Left renal pelvis (tissue), 4 donors: ENCODE results near the gene RNU4-1. TPM values are rescaled to one million over a fixed set of nuclear protein-coding genes. Genes with fewer than 3 reads are reported as not detected.
"Not testable (repeated sequence)": the region's sequence is repeated elsewhere in the genome, so short reads cannot be mapped to it uniquely, and the experiment has no call there.

Source experiments
- DNase-seq, 4 donors: peaks; one replicate each; pipeline ENCODE4 v3.0.0-alpha.2; 2013; ENCODE audit warnings: low read depth in 4 of 4, low spot score in 3 of 4
- polyA plus RNA-seq, 4 donors: library from polyadenylated mRNA; unstranded; fragments of 120-200 nt; gene quantifications; one replicate each; pipeline ENCODE4 v1.2.1, GENCODE V29; 2013; ENCODE audit not compliant: insufficient read length in 4 of 4

Gene RNU4-1
- not detected for polyA plus RNA-seq

DNA sequence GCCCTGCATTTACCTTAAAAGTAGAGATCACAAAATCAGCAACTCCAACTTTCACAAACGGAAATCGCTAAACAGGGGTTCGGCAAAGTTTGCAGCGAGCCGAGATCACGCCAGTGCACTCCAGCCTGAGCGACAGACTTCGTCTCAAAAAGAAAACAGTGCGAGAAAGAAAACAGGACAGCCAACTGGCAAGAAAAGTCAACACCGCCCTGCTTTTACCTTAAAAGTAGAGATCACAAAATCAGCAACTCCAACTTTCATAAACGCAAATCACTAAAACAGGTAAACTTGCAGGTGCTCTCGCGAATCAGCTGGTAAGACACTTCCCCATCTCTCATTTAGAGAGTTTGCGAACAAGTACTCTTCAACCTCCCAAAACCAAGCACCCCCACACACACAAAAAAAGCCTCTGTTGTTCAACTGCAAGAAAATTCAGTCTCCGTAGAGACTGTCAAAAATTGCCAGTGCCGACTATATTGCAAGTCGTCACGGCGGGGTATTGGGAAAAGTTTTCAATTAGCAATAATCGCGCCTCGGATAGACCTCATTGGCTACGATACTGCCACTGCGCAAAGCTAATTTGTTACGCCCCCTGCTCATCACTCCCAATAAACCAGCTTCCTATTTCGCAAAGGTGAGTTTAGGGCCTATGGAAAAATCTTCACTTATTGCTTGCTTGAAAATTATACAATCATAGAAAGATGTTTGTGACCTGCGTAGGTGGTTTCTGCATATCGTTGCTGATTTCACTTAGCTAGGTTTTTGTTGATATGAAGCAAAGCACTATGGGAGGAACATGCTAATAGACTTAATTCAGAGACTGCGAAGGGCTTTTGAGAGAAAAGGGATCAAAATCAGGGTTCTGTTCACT, at the start of gene RNU4-1:
Gene RNU4-1, minus strand, starts transcription at position 577 of the 871 bp plus-strand sequence.
- DNase-seq: peak; percentile 63 to 83 (median 77)

DNA sequence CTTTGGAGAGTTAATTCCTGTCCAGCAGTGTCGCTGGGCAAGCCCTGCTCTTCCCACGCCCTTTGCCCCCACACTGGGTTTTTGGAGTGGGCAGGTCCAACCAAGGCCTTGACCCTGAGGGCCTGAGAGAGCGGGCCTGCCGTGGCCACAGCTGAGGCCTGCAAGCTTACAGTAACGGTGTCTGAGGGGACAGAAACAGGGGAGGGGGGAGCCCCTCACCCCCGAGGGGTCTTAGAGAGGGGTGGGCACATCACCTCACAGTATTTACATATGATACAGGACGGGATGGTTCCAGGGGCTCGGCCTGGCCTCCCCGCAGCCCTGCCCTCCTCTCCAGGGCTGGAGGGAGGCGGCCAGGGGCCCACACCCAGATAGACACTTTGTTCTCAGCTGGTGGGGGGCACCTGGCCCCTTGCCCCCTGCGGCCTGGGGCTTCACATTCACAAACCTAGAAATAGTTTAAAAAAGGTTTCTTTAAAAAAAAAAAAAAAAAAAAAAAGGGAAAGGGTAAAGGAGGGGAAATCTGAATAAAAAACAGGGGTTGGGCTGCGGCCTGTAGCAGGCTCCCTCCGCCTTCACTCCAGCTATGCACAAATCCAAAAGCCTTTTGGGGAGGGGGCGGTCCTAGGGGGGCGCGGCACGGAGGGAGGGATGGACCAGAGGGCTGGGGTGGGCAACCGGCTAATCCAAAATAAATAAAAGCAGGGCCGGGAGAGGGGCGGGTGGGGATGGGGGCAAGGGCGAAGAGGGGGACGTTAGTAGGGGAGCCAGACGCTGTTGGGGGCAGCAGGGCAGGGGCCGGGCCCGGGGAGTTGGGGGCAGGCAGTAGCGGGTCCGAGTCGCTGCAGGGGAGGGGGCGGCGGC, 49.4 kb upstream of the RNU4-1 start:
- DNase-seq: no peak

DNA sequence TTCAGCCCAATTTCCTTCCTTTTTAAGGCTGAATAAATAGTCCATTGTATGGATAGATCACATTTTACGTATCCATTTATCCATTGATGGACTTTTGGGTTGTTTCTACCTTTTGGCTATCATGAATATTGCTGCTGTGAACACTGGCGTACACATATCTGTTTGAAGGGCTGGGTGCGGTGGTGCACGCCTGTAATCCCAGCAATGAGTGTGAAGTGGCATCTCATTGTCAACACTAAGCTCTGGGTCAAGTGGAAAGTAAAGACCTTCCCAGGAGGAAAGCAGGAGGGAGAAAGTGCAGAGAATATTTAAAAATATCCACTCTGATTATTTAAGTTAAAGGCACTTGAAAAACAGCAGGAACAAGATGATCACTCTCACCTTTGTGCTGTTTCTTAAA, 46.2 kb upstream of the RNU4-1 start:
- DNase-seq: no peak

DNA sequence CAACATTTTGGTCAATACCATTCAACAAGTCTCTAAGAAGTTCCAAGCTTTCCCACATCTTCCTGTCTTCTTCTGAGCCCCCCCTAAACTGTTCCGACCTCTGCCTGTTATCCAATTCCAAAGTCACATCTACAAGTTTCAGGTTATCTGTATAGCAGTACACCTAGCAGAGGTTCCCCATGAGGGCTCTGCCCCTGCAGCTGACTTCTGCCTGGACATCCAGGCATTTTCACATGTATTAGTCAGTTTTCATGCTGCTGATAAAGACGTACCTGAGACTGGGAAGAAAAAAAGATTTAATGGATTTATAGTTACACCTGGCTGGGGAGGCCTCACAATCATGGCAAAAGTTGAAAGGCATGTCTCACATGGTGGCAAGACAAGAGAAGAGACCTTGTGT, 44.7 kb upstream of the RNU4-1 start:
- no peak for DNase-seq

DNA sequence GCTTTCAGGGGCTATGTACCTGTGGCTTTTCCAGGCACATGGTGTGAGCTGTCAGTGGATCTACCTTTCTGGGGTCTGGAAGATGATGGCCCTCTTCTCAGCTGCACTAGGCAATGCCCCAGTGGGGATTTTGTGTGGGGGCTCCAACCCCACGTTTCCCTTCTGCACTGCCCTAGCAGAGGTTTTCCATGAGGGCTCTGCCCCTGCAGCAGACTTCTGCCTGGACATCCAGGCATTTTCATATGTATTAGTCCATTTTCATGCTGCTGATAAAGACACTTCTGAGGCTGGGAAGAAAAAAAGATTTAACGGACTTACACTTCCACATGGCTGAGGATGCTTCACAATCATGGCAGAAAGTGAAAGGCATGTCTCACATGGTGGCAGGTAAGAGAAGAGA, 43.4 kb upstream of the RNU4-1 start:
- DNase-seq: not testable (repeated sequence)

DNA sequence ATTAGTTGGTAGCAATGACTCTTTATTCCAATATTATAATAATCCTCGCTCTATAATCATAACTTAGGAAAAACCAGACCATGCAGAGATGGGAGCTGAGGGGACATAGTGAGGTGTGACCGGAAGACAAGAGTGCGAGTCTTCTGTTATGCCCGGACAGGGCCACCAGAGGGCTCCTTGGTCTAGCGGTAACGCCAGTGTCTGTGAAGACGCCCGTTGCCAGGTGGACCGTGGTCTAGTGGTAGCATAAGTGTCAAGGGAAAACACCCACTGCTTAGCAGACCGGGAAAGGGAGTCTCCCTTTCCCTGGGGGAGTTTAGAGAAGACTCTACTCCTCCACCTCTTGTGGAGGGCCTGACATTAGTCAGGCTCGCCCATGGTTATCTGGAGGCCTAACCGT, 42.4 kb upstream of the RNU4-1 start:
- DNase-seq: peak in 1 of 4 donors; percentile 25

DNA sequence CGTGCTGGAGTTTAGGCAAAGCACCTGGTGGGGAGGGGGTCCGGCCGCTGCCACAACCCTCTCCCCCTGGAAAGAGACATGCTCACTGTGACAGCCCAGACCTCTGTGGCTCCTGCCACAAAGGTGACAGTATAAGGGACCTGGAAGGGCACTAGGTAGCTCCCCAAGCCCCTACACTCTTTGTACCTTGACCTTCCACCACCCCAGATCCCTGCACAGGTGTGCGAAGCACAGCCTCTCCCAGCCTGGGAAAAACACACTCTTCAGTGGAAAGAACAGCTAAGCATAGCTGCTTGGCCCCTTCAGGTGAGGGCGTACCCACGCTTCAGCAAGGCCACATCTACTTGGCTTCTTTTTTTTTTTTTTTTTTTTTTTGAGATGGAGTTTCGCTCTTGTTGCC, 39.5 kb upstream of the RNU4-1 start:
- DNase-seq: no peak

DNA sequence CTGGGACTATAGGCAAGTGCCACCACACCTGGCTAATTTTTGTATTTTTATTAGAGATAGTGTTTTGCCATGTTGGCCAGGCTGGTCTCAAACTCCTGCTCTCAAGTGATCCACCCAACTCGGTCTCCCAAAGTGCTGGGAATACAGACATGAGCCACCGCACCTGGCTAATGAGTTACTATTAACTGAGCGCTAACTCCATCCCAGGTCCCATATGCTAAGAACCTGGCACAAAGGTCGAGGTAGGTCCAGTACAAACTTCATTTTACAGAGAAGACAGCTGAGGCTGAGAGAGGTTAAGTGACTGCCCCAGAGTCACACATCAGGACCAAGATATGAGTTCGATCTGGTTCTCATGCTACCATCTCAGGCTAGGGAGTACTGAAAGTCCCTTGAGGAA, 39.0 kb upstream of the RNU4-1 start:
- no peak for DNase-seq

DNA sequence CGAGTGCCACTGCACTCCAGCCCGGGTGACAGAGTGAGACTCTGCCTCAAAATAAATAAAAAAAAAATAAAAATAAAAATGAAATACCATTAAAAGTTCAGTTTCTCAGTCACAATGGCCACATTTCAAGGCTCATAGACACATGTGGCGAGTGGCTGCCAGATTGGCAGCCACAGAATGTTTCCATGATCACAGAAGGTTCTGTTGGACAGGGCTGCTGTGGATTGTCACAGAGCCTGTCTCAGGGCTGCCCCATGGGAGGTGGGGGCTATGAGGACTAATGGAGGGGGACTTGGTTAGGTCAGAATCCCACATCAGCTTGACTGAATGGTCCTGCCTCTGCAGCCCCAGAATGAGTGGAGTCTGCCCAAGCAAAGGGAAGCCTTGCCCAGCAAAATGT, 38.4 kb upstream of the RNU4-1 start:
- no peak for DNase-seq

DNA sequence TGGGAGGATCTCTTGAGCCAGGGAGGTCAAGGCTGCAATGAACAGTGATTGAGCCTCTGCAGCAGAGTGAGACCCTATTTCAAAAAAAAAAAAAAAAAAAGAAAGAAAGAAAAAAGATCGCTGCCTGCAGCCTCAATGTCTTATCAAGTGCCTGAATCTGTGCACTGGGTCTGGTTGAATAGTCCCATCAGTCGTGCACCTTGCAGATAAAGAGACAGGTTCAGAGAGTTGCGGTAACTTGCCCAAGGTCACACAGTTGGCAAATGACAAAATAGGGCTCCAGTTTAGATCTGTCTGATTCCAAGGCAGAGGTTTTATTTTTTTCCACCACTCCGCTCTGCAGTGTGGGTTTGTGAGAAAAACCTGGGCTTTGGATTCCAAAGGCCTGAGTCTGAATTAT, 35.2 kb upstream of the RNU4-1 start:
- no peak for DNase-seq

DNA sequence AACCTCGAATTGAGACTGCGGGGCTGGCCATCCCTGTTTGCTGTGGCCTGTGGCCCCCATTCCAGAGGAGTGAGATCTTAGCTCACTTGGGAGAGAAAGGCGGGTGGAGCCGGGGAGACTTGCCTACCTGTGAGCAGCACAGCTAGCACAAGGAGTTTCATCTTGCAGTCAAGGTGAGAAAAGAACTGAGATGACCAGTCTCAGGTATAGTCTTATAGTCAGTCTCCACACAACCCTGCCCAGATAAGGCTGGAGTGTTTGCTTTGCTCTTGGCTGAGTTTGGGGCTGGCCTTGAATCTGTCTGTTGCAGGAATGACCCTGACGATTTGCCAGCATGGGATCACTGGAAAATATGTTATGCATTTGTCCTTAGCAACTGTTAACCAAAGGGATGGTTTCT, 34.6 kb upstream of the RNU4-1 start, which contains the start of gene PLA2G1B:
Gene PLA2G1B, minus strand, starts transcription at position 187 of the 400 bp plus-strand sequence. Its CDS starts 26 bp downstream, at position 161.
- no peak for DNase-seq

DNA sequence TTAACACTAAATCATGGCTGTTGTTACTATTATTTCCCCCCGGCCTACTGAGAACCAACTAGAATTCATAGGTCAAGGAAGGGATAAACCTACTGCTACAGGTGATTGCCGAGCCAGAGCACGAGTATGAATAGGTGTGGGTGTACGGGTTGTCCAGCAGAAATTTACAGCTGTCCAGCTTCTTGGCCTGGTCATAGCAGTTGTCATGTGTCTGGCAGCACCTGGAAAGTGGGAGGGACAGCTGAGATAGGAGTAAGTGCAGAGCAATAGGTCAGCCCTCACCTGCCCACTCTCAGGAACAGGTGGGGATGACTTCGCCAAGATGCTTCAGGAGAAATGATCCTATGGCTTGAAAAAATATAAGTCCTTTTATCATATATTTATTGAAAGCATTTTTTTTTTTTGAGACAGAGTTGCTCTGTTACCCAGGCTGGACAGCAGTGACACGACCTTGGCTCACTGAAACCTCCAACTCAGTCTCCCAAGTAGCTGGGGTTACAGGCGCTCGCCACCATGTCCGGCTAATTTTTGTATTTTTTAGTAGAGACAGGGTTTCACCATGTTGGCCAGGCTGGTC, 31.9 kb upstream of the RNU4-1 start:
- DNase-seq: no peak

DNA sequence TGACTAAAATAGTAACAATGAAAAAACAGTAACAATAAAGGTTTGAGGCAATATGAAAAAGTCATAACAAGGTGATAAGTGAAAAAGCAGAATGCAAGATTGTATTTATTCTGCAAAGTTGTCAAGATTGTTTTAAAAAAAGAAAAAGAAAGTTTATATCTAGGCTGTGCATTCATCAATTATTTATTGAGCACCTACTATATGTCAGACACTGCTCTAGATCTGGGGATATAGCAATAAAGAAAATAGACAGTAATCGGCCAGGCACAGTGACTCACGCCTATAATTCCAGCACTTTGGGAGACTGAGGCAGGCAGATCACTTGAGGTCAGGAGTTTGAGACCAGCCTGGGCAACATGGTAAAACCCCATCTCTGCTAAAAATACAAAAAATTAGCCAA, 30.7 kb upstream of the RNU4-1 start:
- DNase-seq: no peak

DNA sequence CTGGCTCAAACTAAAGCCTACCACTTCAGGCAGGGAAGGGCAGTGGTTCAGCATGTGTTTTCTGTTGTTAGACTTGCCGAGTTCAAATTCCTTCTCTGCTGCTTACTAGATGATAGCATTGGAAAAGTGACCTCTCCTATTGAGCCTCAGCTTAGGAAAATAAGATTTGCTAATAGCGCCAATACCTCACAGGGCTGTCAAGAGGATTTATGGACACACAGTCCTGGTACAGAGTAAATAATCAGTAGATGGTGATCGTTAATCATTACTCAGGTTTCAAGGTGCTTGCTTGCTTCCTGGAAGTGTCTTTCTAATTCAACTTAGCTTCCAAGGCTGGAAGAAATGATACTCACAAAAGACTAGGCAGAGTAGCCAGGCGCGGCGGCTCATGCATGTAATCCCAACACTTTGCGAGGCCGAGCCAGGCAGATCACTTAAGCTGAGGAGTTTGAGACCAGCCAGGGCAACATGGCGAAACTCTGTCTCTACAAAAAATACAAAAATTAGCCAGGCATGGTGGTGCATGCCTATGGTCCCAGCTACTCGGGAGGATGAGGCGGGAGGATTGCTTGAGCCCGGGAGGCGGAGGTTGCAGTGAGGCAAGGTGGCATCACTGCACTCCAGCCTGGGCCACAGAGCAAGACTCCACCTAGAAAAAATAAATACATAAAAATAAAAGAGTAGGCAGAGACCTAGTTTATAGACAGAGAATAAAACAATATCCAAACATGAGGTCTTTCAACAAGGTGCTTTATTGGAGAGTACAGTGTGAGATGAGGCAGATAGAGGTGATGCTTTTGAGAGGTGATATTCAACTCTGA, 28.6 kb upstream of the RNU4-1 start:
- peak in 2 of 4 donors; percentile 27 to 39 for DNase-seq

DNA sequence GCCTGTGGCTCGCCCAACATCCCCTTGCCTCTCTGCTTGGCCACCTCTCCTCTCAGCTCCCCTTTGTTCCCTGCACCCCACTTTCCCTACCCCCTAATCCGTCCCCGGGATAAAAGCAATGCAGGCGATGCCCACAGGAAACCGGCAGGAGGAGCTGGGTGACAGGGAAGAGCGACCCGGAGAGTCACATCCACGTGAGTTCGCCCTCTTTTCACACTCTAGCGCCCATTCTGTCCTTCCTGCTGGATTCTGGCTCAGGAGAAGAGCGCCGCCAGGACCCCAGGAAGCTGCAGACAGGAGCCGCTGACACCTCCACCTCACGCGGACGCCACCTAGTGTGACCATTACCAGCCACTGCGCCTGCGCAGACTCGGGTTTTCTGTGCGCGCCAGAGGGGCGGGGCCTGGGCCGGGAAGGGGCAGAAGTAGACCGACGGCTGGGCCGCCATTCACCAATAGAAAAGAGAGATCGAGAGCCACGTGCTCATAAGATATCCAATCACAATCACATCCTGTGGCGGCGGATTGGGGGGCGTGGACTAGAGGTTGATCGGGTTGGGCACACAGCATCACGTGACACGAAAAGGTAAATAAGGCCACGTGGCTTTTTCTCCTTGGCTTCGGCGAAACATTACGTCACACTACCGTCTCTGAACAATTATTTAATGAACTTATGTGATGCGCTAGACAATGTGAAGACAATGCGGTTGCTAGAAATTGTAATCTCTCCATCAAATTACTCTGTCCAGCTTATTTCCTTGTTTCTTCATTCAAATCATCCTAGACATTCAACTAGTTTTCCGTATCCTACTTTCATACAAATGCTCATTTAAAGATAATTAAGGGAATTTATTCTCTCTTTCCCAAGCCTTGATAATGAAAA, 24.4 kb upstream of the RNU4-1 start:
- peak; percentile 93 to 98 (median 96) for DNase-seq

DNA sequence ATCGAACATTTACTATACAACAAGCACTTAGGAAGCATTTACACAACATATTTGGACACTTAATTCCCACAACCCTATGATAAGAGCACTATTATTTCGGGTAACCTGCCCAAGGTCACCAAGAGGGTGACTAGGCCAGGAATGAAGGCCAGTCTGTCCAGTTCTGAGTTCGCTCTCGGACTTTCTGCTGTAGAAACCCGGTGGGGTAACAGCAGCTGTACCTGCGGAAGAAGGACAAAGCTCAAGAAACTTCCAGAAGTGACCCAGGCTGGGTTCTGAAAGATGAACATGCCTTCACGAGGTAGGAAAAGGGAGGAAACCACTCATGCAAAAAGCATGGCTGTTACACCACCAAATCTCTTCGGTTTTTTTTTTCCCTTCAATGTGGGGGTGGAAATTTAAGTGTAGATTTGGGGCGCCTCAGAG, 23.8 kb upstream of the RNU4-1 start:
- no peak for DNase-seq

DNA sequence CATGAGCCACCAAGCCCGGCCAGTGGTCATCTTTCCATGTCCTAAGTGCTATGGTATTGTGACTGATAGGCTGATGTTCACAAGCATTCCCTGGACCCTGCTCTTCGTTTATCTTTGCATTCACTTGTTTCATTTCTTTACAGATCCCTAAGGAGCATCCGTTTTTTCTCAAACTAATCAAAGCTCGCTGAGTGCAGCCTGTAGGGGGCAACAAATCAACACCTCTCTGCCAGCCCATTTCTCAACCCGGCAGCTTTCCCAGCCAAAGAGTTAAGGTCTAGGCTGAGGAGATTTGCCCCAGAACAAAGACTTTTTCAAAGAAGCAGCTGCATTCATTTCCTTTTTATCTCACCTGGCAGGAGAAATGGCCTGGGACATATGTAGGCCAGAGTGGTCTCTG, 21.2 kb upstream of the RNU4-1 start:
- no peak for DNase-seq

DNA sequence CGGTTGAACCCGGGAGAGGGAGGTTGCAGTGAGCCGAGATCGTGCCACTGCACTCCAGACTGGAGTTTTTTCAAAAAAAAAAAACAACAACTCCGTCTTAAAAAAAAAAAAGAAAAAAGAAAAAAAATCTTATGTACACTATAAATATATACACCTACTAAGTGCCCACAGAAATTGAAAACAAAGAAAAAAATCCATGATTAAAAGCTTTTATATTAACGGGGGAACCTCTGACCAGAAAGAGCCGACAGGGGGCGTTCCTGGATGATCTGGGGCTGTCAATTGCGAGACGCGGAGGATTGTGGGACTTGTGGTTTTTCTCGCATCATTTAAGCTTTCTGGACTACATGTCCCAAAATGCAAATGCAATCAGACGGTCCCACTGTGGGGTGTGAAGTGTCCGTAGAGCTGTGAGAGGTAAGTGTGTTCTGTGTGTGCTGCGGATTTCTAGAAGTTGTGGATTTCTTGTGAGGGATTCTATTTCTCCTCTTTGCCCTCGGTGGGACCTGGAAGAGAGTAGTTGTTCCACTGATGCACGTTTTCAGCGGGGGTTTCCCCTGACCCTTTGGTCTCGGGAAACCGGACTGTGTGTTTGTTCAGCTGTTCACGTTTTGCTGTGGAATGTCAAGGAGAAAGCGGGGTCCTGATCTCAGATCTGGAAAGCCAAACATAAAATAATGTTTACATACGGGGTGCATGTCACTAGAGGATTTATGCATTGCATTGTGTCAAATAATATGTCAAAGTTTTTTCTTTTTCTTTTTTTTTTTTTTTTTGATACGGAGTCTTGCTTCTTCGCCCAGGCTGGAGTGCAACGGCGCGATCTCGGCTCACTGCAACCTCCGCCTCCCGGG, 9.2 kb upstream of the RNU4-1 start, which contains the start of gene SIRT4:
Gene SIRT4, plus strand, starts transcription at position 360 of the 854 bp plus-strand sequence. CDS start 1,241 bp downstream, outside the sequence.
- peak; percentile 87 to 92 (median 89) for DNase-seq
